Osteocyte (in vitro differentiated cells): ENCODE measurements around the gene PIP5K1B. TPM values are rescaled to one million over a fixed set of nuclear protein-coding genes. Genes with fewer than 3 reads are reported as not detected.

ENCODE experiments used
- DNase-seq: peaks from one replicate; pipeline ENCODE4 v3.0.0; 2021; ENCODE audit warnings: mixed read lengths; ENCODE audit not compliant: unreplicated experiment; ENCODE audit errors: extremely low spot score
- H3K27ac Mint-ChIP-seq: one replicate; pipeline ENCODE4 v1.8.0; 2021; ENCODE audit warnings: mild to moderate bottlenecking, mixed read lengths; ENCODE audit not compliant: unreplicated experiment
- H3K27me3 Mint-ChIP-seq: one replicate; pipeline ENCODE4 v1.8.0; 2021; ENCODE audit warnings: mixed read lengths; ENCODE audit not compliant: unreplicated experiment
- H3K36me3 Mint-ChIP-seq: one replicate; pipeline ENCODE4 v1.8.0; 2021; ENCODE audit warnings: mixed read lengths; ENCODE audit not compliant: unreplicated experiment
- H3K4me1 Mint-ChIP-seq: one replicate; pipeline ENCODE4 v1.8.0; 2021; ENCODE audit warnings: mixed read lengths; ENCODE audit not compliant: unreplicated experiment
- H3K4me3 Mint-ChIP-seq: one replicate; pipeline ENCODE4 v1.8.0; 2021; ENCODE audit warnings: mild to moderate bottlenecking, moderate library complexity, mixed read lengths; ENCODE audit not compliant: unreplicated experiment
- H3K9me3 Mint-ChIP-seq: one replicate; pipeline ENCODE4 v1.8.0; 2021; ENCODE audit warnings: mixed read lengths; ENCODE audit not compliant: unreplicated experiment
- CTCF ChIP-seq: fragments of 200-600 bp; sonication (generic); IDR thresholded peaks from 2 replicates; pipeline ENCODE4 v1.5.0; 2021; ENCODE audit warnings: antibody characterized with exemption, mild to moderate bottlenecking, moderate library complexity
- total RNA-seq: library from RNA; stranded (reverse); gene quantifications from 2 replicates; pipeline ENCODE4 v1.2.1, GENCODE V29; 2021

Gene PIP5K1B
- total RNA-seq, 1 donor from 2014 or later = not detected

- H3K9me3 Mint-ChIP-seq = no peaks in the 10 kb centered on the region
- no peak for TF ChIP-seq CTCF
- no peaks in the 10 kb centered on the region for H3K36me3 Mint-ChIP-seq
- peaks cover 10% of the 10 kb centered on the region for H3K27me3 Mint-ChIP-seq
- no peak overlapping the region for H3K4me3 Mint-ChIP-seq
- H3K27ac Mint-ChIP-seq = no peak overlapping the region
- no peaks in the 10 kb centered on the region for H3K4me1 Mint-ChIP-seq
- no peak for DNase-seq
These were observed 269.9 kb downstream of the PIP5K1B start for GRCh38 chr9:68974901-68975300.

- Mint-ChIP-seq H3K36me3 (no peaks in the 10 kb centered on the region), H3K27ac (no peak overlapping the region), H3K9me3 (no peaks in the 10 kb centered on the region), H3K27me3 (peaks cover 11% of the 10 kb centered on the region), H3K4me3 (no peak overlapping the region), H3K4me1 (no peaks in the 10 kb centered on the region)
- no peak for TF ChIP-seq CTCF
- no peak for DNase-seq
These were observed 270.5 kb downstream of the PIP5K1B start for GRCh38 chr9:68975365-68976043.

- Mint-ChIP-seq H3K4me1 (no peaks in the 10 kb centered on the region), H3K36me3 (no peaks in the 10 kb centered on the region), H3K27me3 (peaks cover 15% of the 10 kb centered on the region), H3K27ac (no peak overlapping the region), H3K4me3 (no peak overlapping the region), H3K9me3 (no peaks in the 10 kb centered on the region)
- TF ChIP-seq CTCF = no peak
- no peak for DNase-seq
These were observed 273.0 kb downstream of the PIP5K1B start for GRCh38 chr9:68978066-68978465.

- H3K27ac Mint-ChIP-seq = no peak overlapping the region
- H3K4me3 Mint-ChIP-seq = no peak overlapping the region
- TF ChIP-seq CTCF = no peak
- no peaks in the 10 kb centered on the region for H3K4me1 Mint-ChIP-seq
- H3K27me3 Mint-ChIP-seq = peaks cover 15% of the 10 kb centered on the region
- H3K36me3 Mint-ChIP-seq = no peaks in the 10 kb centered on the region
- no peaks in the 10 kb centered on the region for H3K9me3 Mint-ChIP-seq
- DNase-seq = no peak
These were observed 273.5 kb downstream of the PIP5K1B start for GRCh38 chr9:68978501-68978900.

GRCh38 chr9:68979538-68980314 lies 274.7 kb downstream of the PIP5K1B start:
- H3K36me3 Mint-ChIP-seq = no peaks in the 10 kb centered on the region
- peaks cover 12% of the 10 kb centered on the region for H3K27me3 Mint-ChIP-seq
- H3K9me3 Mint-ChIP-seq = no peaks in the 10 kb centered on the region
- H3K4me3 Mint-ChIP-seq = no peak overlapping the region
- no peak overlapping the region for H3K27ac Mint-ChIP-seq
- no peaks in the 10 kb centered on the region for H3K4me1 Mint-ChIP-seq
- no peak for DNase-seq
- TF ChIP-seq CTCF = no peak
